22Rv1 (cell line): ENCODE data around the gene ATP6V0E2.
A peak's percentile ranks its signal among the peaks of the same experiment; 100 is the strongest.

Source experiments
- H3K27ac ChIP-seq: fragments of 450-650 bp; 2 replicates; pipeline ENCODE4 v1.5.1; 2017
- CTCF ChIP-seq: fragments of 450-650 bp; IDR thresholded peaks from 2 replicates; pipeline ENCODE4 v1.5.1; 2017; ENCODE audit warnings: mild to moderate bottlenecking
- ZFX ChIP-seq: fragments of 450-650 bp; IDR thresholded peaks from 2 replicates; pipeline ENCODE4 v1.6.1; 2017; ENCODE audit warnings: antibody characterized with exemption, borderline replicate concordance

Gene ATP6V0E2

GRCh38 chr7:149860821-149861727, 12.7 kb upstream of the ATP6V0E2 start:
- TF ChIP-seq ZFX (no peak), CTCF (peak; percentile 68)
- H3K27ac ChIP-seq: no peak overlapping the region

- no peak overlapping the region for H3K27ac ChIP-seq
- TF ChIP-seq ZFX: no peak
- peak; percentile 31; the same call in 1 of the 2 replicates for TF ChIP-seq CTCF
Observed at GRCh38 chr7:149861728-149862045, 12.1 kb upstream of the ATP6V0E2 start.

- TF ChIP-seq ZFX: no peak
- no peak for TF ChIP-seq CTCF
- no peak overlapping the region for H3K27ac ChIP-seq
Observed at GRCh38 chr7:149862156-149862555, 11.6 kb upstream of the ATP6V0E2 start.

- no peak overlapping the region for H3K27ac ChIP-seq
- TF ChIP-seq ZFX: no peak
- TF ChIP-seq CTCF: no peak
Observed at GRCh38 chr7:149863500-149863899, 10.3 kb upstream of the ATP6V0E2 start.

GRCh38 chr7:149864023-149864422, 9.7 kb upstream of the ATP6V0E2 start:
- TF ChIP-seq CTCF (no peak), ZFX (no peak)
- H3K27ac ChIP-seq: no peak overlapping the region

- no peak overlapping the region for H3K27ac ChIP-seq
Observed at GRCh38 chr7:149864751-149865150, 9.0 kb upstream of the ATP6V0E2 start.

GRCh38 chr7:149865437-149865836, 8.3 kb upstream of the ATP6V0E2 start:
- no peak for TF ChIP-seq CTCF
- no peak for TF ChIP-seq ZFX
- H3K27ac ChIP-seq: no peak overlapping the region

More at GRCh38 chr7:149864751-149865150, 9.0 kb upstream of the ATP6V0E2 start:
- TF ChIP-seq ZFX: no peak
